ENCODE results near the gene GABBR2.

Gene GABBR2

DNA sequence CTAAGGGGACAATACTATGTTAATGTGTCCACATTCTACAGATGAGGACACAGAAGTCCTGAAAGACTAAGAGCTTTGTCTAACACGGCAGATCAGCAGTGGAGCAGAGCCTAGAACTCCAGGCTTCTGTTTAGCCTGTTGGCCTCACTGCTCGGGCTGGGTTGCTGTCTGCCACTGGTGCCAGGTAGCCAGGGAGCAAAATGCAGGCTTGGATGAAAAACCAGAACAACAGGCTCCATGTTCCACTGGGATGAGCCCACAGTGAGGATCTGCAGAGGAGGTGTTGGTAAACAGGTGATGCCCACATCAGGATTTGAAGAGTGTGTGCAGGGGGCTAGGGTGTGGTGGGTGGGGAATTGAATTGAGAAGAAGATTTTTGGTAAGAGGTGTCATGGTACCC lies 339.3 kb downstream of the GABBR2 start:
- DNase-seq (ENCODE audit: low spot score), result no peak

DNA sequence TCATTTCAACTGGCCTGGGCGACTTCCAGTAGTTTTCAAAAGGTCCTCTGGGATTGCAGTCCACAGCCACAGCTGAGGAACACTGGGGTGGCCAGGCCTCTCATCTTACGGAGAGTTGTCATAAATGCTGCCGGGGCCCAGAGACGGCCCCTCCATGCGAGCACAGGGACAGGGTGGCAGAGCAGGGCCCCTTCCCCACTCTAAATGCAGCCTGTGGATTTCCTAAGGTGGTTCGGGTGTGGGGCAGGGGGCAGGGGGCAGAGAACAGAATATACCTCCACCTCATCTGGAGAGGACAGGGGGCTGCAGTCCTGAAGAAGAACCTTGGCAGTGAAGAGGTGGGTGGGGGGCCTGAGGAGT lies 339.7 kb downstream of the GABBR2 start:
- DNase-seq (ENCODE audit: low spot score), result no peak

DNA sequence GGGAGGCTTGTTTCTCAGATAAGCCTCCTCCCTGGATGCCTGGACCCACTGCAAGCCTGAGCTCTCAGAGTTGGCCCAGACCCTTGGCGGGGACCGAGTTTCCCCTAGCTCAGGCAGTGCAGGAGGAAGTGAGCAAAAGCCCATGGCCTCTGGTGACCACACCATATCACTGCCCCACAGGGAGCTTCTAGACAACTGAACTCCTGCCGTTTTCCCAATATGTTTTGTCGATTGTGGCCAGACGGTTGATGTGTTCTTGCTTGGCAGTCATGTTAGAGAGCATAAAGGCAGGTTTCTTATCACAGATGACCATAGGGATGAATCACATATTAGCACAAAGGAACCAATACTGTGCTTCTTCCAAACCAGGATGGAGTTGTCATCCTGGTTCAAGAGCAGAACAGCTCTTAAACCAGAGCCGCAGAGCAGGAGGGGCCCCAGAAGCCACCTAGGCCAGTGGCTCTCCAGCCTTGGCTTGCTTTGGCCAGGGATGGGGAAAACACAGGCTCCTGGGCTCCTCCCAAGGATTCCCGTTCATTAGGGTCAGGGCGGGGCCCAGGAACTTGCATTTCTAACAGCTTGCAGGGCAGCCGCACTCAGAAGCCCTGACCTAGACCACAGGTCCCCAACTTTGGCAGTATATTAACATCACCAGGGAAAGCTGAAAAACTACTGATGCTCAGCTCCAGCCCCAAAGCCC lies 340.2 kb downstream of the GABBR2 start:
- no peak for DNase-seq (ENCODE audit: low spot score)

DNA sequence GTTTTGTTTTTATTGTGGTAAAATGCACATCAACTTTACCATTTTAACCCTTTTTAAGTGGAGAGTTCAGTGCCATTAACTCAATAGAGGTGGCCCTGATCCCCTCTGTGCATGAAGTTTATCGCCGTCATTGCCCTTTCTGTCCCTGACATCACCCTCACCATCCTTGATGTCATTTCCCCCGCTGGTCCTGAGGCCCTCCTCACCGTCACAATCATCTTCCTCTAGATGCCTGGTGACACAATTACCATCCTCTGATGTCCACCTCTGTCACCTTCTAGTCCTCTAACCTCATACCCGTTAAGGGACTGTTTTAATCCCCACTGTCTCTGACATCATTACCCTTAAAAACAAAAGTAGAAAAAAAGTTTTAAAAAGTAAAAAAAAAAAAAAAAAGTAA lies 340.8 kb downstream of the GABBR2 start:
- no peak for DNase-seq (ENCODE audit: low spot score)

DNA sequence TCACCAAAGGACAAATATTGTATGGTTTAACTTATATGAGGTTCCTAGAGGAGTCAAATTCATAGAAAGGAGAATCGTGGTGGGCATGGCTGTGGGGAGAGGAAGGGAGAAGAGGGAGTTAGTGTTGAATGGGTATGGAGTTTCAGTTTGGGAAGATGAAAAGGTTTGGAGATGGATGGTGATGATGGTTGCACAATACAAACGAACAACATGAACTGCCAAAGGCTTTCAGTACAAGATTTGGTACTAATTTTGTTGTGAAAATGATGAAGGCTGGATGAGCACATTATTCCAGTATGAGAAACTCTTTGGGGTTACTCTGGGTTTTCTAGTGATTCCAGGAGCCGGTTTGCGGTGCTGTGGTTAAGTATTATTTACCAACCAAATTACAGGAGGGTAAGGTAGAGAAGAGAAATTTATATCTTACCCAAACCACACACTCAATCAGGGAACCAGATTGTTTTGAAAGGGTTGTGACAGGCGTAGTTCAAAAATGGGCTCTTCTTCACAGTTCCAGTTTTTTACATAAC lies 341.3 kb downstream of the GABBR2 start:
- no peak for DNase-seq (ENCODE audit: low spot score)

DNA sequence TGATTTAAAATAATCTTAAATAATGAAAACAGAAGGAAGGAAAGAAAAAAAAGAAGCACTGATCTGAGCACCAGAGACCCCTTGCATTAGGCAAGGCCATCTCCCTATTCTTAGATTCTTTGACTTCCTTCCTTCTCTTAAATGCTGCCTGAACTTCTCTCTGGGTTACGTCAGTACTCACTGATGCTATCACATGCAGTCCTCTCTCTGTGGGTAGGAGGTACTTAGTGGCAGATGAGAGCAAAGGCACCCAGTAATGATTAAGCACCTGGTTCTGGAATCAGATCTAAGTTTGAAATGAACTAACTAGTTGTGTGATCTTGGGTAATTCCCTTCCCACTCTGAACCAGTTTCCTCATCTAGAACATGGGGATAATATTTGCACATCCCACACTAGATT lies 343.0 kb downstream of the GABBR2 start:
- no peak for DNase-seq (ENCODE audit: low spot score)

DNA sequence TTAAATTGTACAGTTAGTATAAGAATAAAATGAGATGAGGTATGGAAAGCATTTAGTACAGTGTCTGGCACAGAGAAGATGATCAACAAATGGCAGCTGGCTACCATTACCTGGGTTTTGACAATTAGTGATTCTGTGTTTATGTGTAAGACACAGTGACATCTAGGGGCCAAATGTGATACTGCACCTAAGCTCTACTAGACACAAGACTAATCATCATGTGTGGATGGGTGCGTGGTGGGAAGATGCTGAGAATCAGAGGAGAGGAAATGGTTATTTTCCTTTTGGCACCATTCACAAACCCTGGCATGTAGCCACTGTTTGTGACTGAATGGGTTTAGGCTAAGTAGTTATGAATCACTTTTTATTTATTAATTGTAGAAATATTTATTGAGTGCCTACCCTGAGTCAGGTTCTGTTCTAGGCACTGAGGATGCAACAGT lies 343.5 kb downstream of the GABBR2 start:
- DNase-seq (ENCODE audit: low spot score), result no peak

DNA sequence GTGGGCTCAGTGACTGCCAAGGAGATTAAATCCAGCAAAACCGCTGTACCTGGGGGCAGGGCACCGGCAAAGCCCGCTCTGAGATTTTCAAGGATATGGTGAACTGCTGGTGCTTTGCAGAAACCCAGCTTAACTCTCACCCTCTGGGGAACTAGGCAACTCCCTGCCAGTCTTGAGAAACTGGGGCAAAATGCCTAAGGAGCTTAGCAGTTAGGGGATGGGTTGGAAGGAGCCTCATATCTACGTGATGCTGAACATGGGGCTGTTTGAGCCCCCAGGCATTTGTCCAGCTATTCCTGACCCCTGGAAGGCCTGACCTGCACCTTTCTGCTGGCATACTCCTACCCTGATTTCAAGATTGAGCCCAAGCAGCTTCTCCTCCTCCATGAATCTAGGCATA lies 344.6 kb downstream of the GABBR2 start:
- no peak for DNase-seq (ENCODE audit: low spot score)

DNA sequence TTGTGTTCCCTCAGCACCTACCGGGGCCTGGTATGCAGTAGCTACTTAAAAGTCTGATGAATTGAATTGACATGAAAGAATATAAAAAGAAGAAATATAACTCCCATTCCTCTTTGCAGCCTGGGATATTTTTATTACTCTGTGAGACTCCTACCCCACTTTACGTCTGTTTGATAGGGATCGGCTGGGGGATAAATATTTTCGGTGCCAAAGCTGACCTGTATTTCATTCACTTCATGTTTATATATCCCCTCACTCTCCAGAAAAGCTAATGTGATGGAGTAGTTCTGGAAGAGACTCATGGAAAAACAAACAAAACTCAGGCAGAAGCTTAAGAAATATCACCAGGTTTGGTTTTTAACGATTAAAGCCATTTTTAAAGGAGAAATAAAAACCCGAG lies 345.1 kb downstream of the GABBR2 start:
- DNase-seq (ENCODE audit: low spot score), result no peak

DNA sequence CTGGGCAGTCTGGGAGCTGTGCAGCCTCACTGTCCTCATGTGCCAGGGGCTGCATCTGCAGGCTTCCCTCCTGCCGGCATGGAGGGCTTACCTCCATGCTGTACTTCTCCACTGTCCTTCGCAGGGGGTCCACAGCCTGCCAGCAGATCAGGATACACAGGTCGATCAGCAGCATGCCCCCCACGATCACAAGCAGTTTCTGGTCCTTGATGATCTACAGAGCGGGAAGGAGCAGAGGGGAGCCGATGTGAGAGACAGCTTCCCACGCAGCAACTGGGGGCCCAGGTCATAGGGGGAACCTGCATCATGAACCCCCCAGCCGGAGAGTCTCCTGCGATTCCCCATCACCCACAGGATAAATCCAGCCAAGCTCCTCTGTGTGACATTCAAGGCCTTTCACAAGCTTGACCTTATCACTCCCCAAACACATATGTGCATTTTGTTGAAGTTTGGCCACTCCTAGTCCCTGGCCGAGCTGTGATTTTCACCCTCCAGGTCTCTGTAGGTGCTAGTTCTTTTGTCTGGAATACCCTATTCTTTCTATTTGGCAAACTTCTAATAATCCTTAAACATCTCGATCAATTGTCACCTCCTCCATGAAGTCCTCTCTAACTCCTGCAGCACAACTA lies 346.0 kb downstream of the GABBR2 start:
- no peak for DNase-seq (ENCODE audit: low spot score)

DNA sequence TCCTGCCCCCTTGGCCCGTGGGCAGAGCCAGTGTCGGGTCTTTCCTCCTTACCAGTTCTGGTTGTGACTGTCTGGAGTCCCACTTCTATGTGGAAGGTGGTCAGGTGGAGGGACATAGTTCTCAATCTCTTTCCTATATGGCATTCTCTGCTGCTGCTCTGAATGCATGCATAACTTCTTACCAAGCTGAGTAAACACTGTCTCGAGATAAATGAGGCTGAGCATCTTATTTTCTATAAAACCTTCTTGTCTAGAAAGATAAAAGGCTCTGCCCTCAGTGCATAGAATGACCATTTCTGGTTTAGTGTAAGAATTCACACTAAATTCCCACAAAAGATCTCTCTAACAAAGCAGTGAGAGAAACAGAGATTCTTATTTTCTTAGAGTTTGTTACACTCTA lies 347.1 kb downstream of the GABBR2 start:
- DNase-seq (ENCODE audit: low spot score), result no peak

DNA sequence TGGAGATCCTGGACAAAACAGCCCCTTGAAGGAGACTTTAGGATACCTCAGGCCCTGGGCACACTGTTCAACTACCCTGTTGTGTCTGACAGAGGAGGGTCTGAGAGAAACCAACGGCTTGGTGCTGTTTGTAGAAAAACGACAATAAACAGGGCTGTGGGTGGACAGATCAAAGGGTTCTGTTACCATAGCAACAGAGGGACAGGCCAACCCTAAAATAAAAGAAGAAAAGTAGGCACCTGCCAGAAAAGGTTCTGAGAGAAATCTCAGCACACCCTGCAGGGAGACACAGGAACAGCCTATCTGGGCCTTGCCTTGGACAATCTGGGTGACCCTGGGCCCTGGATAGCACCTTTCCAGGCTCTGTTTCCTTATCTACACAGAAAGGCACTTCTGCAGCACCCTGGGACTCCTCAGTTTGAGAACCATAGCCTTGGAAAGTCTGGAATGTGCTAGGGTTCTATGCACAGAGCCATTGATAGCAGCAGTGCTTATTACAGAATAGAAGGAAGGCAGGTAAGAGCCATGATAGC lies 348.5 kb downstream of the GABBR2 start:
- no peak for DNase-seq (ENCODE audit: low spot score)

DNA sequence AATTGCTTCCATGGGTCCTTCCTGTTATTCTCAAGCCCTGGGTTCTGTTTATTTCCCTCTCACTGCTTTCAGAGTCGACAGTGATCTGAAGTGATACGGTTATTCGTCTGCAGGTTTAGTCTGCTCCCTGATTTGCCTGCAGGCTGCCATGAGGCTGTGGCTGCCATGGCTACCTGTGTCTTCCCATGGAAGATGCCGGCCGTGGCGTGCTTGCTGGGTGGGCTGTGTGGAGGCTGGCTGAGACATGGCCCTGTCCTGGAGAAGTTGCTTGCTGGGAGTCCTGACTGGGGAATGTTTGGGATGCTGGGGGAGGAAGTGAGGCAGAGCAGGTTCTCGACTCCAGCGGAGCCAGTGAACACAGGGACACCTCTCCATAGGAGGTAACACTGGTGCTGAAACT lies 349.2 kb downstream of the GABBR2 start:
- DNase-seq (ENCODE audit: low spot score), result no peak

DNA sequence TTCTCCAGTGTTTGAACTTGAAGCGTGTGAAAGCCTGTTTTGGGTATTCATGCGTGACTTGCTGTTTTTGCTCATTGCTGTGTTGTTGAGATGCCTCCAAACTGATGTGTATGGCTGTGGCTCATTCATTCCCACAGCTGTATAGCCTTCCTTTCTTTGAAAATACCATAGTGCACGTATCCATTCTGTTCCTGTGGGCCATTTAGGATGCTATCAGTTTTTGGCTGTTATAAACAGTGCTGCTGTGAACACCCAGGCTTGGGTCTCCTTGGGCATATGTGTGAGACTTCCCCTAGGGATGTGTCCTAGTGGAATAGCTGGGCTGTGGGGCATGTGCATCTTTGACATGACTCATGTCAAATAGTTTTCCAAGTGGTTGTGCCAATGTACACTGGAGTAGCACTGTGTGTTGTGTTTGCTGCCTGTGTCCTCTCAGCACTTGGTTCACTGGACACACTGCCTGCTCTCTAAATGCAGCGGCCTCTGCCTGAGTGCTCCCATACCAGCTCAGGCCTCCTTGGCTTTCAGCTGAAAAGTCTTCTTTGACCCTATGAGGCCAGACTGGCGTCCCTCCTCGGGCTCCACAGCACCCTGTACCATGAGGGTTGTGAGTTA lies 350.7 kb downstream of the GABBR2 start:
- DNase-seq (ENCODE audit: low spot score), result no peak

DNA sequence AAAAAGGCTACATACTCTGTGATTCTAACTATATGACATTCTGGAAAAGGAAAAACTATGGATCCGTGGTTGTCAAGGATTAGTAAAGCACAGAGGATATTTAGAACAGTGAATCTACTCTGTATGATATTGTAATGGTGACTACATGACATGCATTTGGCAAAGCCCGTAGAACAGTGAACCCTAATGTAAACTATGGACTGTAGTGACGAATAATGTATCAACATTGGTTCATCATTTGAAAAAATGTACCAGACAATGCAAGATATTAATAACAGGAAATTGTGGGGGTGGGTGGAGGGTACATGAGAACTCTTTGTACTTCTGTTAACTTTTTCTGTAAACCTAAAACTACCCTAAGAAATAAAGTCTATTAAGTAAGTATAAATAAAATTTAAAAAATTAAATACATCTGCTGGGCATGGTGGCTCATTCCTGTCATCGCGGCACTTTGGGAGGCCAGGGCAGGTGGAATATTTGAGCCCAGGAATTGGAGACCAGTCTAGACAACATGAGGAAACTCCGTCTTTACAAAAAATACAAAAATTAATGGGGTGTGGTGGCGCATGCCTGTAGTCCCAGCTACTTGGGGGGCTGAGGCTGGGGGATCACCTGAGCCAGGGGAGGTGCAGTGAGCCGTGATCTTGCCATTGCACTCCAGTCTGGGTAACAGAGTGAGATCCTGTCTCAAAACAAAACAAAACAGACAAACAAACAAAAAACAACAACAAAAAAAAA lies 351.6 kb downstream of the GABBR2 start:
- DNase-seq (ENCODE audit: low spot score), result no peak

DNA sequence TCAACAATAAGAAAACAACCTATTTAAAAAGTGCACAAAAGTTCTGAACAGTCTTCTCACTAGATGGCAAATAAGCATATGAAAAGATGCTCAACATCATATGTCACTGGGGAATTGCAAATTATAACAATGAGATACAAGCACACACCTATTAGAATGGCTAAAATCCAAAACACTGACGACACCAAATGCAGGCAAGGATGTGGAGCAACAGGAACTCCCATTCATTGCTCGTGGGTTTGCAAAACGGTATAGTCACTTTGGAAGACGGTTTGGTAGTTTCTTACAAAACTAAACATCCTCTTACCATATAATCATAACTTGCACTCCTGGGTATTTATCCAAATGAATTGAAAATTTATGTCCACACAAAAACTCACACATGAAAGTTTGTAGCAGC lies 352.4 kb downstream of the GABBR2 start:
- no peak for DNase-seq (ENCODE audit: low spot score)

DNA sequence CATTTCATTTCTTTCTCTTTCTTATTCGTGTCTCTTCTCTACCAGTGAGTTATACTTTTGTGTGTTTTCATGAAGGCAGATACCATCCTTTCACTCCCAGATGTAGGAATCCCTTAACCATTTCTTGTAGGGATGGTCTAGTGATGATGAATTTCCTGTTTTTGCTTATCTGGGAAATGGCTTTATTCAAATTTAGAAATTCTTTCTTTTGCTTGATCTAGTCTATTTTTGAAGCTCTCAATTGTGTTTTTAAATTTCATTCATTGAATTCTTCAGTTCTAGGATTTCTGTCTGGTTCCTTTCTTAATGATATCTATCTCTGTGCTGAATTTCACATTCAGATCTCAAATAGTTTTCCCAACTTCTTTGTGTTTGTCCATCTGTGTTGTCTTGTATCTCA lies 357.4 kb downstream of the GABBR2 start:
- no peak for DNase-seq (ENCODE audit: low spot score)

DNA sequence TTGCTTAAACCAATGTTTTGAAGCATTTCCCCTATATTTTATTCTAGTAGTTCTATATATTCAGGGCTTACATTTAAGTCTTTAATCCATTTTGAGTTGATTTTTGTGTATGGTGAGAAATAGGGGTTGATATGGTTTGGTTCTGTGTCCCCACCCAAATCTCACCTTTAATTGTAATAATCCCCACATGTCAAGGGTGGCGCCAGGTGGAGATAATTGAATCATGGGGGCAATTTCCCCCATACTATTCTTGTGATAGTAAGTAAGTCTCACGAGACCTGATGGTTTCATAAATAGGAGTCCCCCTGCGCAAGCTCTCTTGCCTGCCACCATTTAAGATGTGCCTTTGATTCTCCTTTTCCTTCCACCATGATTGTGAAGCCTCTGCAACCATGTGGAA lies 361.1 kb downstream of the GABBR2 start:
- DNase-seq (ENCODE audit: low spot score), result no peak

DNA sequence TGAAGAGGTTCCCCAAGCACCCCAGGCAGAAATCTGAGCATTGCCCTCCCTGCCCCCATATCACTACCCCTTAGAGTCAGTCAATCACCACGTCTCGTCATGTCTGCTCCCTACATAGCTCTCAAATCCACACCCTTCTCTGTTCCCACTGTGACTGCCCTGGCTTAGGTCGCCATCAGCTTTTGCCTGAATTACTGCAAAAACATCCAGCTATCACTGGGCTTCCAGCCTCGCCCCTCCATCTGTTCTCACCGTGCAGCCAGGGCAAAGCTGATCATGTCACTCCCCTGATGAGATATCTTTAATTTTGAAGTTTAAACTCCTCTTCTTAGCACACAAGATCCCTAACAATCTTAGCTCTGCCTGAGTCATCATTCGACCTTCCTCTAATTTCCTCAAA lies 363.7 kb downstream of the GABBR2 start:
- DNase-seq (ENCODE audit: low spot score), result no peak

DNA sequence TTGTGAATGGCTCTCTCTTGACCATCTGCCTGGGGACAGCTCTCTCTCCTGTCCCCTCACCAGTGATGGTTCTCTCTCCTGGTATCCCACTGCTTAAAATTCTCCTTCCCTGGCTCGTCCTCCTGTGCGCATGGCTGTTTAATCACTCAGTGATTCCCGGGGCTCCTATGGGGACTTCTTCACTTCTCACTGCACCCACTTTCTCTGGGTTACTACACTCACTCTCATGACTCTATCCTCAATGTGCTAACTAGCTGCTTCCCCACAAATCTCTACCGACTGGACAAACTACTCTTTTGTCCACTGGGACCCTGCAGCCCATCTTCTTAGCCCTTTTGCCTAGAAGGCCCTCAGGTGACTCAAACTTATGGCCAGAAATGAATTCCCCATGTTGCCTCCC lies 364.2 kb downstream of the GABBR2 start:
- no peak for DNase-seq (ENCODE audit: low spot score)

DNA sequence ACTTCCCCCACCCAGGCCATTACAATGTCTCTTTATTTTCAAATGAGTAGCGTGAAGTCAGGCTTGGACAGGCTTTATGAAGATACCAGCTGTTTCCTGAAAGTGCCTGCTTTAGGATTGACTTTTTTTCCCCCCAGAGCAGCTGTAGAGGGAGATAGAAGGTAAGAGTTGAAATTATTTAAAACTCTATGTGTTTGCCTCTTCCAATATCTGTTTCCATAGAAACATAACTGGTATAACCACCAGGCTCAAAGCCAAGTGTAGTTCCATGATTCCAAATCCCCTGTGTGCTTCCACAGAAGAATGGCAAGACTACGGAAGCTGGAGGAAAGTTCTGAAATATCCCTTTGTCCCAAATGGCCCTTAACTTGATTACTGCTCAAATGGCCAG lies 365.9 kb downstream of the GABBR2 start:
- no peak for DNase-seq (ENCODE audit: low spot score)

DNA sequence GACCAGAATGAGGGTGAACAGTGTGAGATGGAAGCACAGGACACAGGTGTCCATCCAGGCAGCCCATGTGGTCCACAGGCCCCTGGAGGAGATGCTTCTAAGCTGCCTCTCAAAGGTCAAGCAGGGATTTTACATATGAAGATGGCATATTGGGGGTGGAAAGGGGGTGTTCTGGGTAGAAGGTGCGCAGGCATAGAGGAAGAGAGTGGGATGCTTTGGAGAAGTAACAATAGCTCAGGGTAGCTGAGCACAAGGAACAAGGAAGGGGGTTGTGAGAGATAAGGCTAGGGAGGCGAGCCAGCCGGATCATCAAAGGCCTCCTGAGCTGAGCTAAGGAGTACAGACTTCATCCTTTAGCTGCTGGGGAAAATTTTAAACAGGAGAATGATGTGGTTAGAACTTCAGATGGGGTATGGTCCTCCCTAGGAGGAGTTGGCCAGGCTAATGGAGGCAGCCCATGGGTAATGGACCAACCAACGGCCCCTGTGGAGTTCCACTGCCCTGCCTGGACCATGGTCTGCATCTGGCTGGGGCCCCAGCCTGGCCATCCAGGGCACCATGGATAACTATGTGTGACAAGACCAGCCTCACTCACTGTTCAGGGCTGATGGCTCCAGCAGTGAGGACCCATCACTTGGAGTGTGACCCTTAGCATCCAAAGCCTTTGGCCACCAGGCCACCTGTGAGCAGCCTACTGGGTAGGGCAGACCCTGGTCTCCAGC lies 366.5 kb downstream of the GABBR2 start:
- DNase-seq (ENCODE audit: low spot score), result no peak

Measured in CD4-positive, alpha-beta T cell treated with Interleukin-15 for 4 hours (primary cell).